Medulla oblongata (tissue), 1 donor: ENCODE results near the gene GUCA1A.
"Not testable (repeated sequence)": the region's sequence is repeated elsewhere in the genome, so short reads cannot be mapped to it uniquely, and the experiment has no call there.

ENCODE experiments used
- DNase-seq: peaks from one replicate; pipeline ENCODE4 v3.0.0-alpha.2; 2015; ENCODE audit errors: extremely low spot score

The GUCA1A gene

DNA sequence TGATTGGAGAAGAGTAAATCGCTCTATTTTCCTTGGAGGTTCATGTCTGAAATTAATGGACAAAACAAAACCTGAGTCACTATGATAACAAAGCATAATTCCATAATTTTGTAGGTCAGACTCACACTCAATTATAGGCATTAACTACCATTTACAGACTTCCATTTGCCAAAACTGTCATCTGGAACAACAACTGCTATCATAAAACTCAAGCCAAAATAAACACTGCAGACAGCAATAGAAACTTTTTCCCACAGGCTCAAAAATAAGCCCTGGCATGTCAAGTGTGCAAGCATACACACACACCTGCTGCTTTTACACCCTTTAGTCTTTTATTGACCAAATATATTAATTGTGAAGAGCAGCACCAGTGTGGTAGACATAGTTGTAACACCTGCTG, 37.4 kb downstream of the GUCA1A start:
- no peak for DNase-seq

DNA sequence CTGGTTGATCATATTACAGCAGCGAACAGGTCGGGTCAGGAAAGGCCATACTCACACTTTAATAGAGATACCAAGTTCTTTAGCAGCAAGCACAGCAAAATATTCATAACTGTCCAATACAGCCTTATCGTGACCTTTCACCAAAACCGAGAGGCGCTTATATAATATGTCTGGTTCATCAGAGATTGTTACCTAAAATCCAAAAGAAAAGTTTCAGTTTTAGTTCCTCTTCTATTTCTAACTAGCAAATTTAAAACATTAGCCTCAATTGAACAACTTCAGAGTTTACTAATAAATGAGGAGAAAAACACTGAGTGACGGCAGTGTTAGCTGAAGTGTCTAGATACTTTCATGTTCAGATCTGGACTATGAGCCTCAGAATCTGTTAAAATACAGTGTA, 38.6 kb downstream of the GUCA1A start:
- no peak for DNase-seq

DNA sequence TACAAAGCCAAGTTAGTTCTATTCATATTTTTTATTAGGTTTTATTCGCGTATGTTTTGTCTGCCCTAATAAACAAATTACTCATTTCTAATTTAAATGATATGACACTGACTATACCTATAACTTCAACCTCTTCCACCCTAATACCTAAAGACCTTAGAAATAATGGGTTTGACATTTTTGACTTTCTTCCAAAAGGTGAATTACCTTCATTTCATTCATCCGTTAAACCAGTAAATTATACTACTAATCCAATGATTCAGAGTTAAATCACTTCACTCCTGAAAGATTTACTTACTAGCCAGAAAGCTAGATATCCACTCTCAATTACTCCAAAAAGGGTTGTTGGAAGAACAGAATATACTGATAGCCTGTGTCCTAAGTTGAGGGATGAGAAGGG, 39.3 kb downstream of the GUCA1A start:
- no peak for DNase-seq

DNA sequence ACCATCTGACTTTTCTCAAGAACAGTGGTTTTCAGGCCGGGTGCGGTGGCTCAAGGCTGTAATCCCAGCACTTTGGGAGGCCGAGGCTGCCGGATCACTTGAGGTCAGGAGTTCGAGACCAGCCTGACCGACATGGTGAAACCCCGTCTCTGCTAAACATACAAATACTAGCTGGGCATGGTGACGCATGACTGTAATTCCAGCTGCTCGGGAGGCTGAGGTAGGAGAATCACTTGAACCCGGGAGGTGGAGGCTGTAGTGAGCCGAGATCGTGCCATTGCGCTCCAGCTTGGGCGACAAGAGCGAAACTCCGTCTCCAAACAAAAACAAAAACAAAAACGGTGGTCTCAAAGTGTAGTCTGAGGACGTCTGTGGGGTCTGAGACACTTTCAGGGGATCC, 43.3 kb downstream of the GUCA1A start:
- DNase-seq = not testable (repeated sequence)

DNA sequence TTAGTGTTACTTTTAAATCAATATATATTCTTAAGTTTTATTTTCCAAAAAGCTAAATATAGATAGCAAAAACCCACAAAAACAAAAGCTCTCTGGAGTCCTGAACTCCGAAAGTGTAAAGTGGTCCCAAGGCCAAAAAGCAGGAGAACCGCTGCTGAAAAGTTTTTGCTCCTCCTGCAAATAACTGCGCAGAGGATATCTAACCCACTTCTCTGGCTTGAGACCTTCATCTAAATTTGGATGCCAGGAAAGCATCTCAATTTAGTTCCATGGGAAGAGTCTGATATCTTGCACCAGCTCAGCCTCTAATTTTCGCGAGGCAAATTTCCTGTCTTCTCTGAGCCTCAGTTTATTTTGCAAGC, 44.0 kb downstream of the GUCA1A start:
- peak; percentile 12 for DNase-seq

DNA sequence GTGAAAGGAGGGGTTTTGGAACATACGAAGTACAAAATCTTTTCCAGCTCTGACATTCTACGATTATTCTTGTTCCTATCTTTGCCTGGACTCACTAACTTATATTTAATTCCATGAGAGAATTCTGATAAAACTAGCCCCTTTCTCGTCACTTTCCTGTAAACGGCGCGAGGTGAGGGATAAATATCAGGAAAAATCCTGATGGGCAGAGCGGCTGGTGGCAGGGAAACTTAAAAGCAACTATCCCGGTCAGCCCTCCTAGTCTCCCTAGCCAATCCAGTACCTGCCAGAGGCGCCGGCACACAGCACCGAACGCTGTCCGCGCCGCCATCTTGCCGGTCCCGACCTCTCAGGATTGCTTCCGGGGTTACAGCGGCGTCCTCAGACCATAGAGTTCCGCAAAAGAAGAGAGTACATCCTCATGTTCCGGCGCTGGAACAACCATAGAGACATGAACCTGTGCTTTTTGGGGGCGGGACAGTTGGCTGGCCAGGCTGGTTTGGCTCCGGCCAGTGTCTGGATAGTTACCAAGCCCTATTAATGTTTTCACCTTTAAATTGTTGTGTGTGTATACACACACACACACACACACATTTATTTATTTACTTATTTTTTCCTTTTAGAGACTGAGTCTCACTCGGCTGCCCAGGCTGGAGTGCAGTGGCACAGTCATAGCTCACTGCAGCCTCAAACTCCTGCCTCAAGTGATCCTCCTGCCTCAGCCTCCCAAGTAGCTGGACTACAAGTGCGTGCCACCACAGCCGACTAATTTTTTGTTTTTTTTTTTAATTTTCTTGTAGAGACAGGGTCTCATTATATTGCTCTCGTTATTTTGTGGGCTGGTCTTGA, 44.6 kb downstream of the GUCA1A start, which contains the start of gene MRPS10:
Gene MRPS10 (minus strand): TSS at position 343 of the 849 bp plus-strand sequence. CDS start 12 bp downstream, at position 331.
- peak; percentile 96 for DNase-seq

DNA sequence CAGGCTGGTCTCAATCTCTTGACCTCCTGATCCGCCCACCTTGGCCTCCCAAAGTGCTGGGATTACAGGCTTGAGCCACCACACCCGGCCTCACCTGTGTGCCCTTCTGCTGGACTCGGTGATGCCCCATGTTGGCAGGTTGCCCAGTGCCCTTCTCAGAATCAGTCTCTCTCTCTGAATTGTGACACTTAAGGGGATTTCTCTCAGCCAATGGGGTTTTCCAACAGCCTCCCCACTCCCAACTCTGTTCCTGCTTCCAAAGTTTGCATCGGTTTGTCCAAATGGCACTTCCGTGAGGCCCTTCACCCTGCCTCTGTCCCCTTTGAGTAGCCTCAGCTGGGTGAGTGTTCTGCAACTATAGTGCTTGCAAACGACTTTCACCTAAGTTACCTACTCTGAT, 47.6 kb downstream of the GUCA1A start:
- no peak for DNase-seq

DNA sequence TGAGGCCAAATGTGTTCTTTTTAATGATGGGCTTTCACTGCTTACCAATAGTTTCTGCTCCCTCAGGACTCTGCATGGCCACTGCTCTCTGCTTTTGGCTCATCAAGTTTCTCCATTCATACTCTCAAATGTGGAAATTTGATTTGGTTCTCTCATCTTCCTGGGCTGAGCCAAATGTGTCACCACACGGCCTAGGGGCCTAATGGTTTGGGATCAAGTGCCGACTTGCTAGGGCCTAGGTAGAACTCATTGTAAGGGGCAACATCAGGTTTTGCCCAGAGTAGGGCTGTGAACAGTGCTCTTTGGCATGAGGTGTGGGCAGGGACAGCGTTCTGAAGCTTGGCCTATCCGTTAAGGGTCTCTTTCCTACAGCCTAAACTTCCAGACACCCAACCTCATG, 48.4 kb downstream of the GUCA1A start:
- no peak for DNase-seq

DNA sequence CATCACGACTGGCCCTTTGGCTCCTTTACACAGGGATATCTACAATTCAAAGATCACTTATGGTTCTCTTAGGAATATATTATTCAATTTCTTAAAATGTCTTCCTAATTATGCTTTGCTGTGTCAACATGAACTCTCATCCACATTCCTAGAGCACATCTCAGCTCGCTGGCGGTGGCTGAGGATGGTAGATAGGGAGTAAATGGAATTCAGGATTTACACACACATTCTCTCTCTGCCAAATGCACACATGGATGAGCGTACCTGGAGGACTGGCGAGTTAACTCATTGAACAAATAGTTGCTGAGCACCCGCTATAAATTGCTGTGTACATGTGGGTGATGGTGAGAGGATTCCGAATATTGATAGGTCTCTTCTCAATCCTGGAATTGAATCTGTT, 49.3 kb downstream of the GUCA1A start:
- no peak for DNase-seq

DNA sequence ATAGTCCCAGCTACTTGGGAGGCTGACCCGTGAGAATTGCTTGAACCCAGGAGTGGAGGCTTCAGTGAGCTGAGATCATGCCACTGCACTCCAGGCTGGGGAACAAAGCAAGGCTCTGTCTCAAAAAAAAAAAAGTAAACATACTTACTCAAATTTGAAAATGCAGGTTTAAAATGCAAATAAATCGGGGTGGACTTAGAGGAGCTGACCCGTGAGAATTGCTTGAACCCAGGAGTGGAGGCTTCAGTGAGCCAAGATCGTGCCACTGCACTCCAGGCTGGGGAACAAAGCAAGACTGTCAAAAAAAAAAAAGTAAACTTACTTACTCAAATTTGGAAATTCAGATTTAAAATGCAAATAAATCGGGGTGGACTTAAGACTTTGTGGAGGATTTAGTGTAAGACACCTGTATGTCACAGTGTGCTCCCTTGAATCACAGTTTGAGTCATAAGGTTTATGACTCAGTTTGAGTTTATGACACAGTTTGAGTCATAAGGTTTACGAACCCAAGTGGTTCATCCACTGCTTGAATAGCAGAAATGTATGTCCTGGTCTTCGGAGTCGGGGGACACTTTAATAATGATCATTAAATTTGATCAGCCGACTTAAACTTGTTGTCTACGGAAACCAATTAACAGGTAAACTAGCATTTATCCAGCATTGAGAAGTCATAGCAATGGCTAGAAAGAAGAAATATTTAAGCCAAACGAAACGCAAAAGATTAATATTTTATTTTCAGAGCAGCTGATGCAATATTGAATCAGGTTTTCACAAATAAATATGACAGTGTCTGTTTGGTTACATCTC, 51.3 kb downstream of the GUCA1A start:
- no peak for DNase-seq

DNA sequence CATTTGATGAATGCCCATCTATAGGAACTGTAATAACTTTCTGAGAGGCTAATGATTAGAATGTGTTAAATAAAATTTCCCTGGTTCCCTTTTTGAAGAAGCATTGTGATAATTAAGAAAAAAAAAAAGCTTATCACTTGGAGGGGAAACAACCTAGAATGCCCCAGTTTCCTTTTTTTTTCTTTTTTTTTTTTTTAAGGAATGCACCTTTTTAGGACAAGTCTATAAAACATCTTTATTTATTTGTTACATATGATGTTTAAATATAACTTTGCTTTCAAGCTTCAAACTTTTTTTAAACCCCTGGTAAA, 51.8 kb downstream of the GUCA1A start:
- DNase-seq = no peak

DNA sequence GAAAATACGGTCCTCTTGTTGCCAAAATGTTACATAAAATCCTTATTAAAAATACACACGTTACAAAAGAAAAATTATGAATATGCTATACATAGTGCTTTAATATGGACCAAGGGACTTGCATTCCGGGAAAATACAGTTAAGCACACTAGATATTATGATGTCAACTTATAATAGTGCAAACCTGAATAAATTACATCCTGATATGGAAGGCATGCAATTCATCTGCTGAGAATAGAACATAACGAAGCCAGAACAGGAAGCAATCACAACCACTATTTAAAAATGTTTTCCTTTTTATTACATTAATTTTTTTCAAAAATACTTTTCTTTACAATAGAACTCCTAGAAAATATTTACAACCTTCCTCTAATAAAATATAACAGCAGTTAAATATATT, 52.3 kb downstream of the GUCA1A start:
- DNase-seq = no peak

DNA sequence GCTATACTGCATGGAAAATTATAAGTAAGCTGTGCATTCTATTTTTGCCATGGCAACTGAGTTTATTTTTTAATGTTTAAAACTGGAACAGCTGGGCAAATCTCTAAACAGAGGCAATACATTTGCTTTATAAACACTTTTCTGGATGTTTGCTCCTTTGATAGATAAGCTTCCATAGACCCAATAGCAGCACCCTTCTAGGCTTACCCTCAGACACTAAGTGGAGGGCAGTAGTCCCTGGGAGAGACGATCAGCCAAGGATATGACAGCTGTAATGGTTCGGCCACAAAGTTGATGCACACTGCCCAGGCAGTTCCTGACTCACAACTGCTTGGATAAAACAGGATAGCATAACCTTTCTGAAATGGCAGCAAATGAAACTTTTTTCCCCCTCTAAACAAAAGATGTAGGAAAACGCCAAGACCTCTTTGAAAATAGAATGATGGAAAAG, 53.0 kb downstream of the GUCA1A start:
- DNase-seq = no peak

DNA sequence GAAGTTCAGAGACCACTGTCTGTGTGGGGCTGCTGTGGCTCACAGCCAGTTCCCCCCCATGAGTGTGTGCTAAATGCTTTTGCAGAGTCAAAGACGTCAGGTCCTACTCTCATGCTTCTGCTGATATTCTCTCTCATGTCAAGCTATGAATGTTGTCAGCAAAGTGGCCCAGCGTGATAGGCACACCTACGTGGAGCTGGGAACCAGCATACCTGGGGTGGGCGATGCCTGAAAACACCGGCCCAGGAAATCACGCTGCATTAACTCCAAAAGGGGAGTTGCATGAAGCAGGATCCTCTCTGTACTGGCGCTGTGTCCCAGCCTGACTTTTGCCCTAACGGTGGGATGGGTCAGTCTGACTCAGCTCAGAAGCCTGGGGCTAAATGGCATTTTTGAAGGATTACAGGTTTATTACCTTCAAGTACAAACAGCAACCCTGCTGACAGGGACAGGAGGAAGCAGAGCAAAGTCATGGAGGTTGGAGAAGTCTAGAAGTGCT, 53.5 kb downstream of the GUCA1A start:
- no peak for DNase-seq

DNA sequence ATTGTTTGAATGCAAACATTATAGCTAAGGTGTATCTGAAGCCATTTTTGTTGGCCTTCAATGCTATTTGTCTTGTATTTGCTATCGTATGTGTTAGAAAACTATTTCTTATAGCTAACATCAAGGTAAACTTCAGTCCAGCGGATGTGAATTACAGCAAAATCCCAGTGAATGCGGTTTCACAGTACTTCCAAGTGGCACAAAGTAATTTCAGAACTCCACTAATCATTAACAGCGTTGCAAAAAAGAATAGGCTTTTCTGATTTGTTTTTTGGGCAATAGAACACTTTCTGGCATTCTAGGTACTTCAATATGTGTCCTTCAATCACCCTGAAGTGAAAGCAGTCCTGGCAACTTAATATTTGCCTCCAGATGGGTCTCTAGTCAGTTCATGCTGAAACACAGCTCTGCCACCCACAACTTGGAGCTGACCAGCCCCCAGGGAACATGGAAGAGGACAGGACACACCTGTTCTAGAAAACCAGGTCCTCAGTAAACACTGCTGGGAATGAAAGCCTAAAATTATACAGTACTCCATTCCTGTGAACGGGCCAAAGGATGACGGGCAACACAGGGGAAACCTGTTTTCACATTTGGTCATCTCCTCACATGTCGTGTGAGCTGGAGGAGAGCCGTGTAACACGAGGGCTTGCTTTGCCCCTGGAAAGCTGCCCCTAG, 54.1 kb downstream of the GUCA1A start:
- no peak for DNase-seq

DNA sequence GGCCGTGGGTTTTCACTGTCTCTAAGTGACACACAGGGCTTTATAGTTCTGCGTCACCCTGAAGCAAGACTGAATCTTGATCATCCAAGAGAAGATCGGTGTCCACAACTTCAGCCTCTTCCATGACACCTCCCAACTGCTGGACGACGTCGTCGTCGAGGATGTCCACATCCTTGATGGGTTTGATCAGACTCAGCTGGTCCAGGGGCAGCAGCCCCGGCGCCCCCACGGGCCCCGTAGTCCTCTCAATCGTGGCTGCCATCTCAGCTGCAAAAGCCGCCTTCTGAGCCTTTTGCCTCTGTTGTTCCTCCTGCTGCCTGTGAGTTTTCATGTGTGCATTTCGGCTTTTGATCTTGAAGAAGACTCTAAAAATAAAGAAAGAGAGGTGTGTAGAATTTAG, 55.1 kb downstream of the GUCA1A start:
- no peak for DNase-seq
